Dendritic cell treated with granulocyte-macrophage colony-stimulating factor and Interleukin-4, amounts not matched to agents 40 ng/mL and 50 ng/mL, for 4 days (primary cell): ENCODE data around the gene GPR142.
"Not testable (repeated sequence)": the region's sequence is repeated elsewhere in the genome, so short reads cannot be mapped to it uniquely, and the experiment has no call there.

Experiments used
- H3K27ac Mint-ChIP-seq: one replicate; pipeline ENCODE4 v1.8.0; 2022; ENCODE audit warnings: mild to moderate bottlenecking, mixed read lengths
- H3K27me3 Mint-ChIP-seq: one replicate; pipeline ENCODE4 v1.8.0; 2022; ENCODE audit warnings: mild to moderate bottlenecking, mixed read lengths
- H3K36me3 Mint-ChIP-seq: one replicate; pipeline ENCODE4 v1.8.0; 2022; ENCODE audit warnings: low read depth, mixed read lengths
- H3K4me1 Mint-ChIP-seq: one replicate; pipeline ENCODE4 v1.8.0; 2022; ENCODE audit warnings: low read depth, mixed read lengths
- H3K4me3 Mint-ChIP-seq: one replicate; pipeline ENCODE4 v1.8.0; 2022; ENCODE audit warnings: mild to moderate bottlenecking, moderate library complexity, mixed read lengths
- H3K9me3 Mint-ChIP-seq: one replicate; pipeline ENCODE4 v1.8.0; 2022; ENCODE audit warnings: mixed read lengths
- intact Hi-C: fragments of 100-400 bp; cut with micrococcal nuclease; formaldehyde crosslinking; loops from one replicate; pipeline ENCODE4 v1.15.0; 2022

GPR142 gene

GRCh38 chr17:74405311-74405710, 38.0 kb downstream of the GPR142 start:
- H3K9me3 Mint-ChIP-seq, result not testable (repeated sequence)

DNA sequence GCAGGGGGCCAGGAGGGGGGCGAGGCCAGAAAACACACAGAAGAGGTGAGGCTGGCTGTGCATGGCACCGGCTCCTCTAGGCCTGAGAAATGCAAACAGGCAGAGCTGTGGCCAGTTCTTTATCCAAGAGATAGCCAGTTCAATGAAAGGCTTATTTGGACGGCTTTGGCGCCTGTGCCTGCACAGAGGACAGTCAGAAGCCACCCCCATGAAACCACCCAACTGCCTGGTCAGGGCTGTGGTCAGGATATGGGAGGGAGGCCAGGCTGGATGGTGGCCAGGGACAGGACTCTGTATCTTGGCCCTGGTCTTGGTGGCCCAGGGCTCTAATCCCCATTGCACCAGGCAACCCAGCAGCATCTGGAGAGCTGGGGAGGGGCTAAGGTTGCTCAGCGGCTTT, 40.1 kb downstream of the GPR142 start:
- no peaks in the 10 kb centered on the region for H3K9me3 Mint-ChIP-seq
- H3K27me3 Mint-ChIP-seq, result peaks cover 38% of the 10 kb centered on the region
- H3K27ac Mint-ChIP-seq, result no peak overlapping the region
- H3K4me3 Mint-ChIP-seq, result no peak overlapping the region
- no peaks in the 10 kb centered on the region for H3K36me3 Mint-ChIP-seq
- intact Hi-C loops, result no loop called here
- H3K4me1 Mint-ChIP-seq, result peaks cover 5% of the 10 kb centered on the region

More at GRCh38 chr17:74405311-74405710, 38.0 kb downstream of the GPR142 start:
- H3K36me3 Mint-ChIP-seq, intact Hi-C loops, H3K4me1 Mint-ChIP-seq, H3K27ac Mint-ChIP-seq, H3K4me3 Mint-ChIP-seq: not testable (repeated sequence)
- H3K27me3 Mint-ChIP-seq, result peaks cover 35% of the 10 kb centered on the region

- Mint-ChIP-seq H3K27me3 (peaks cover 41% of the 10 kb centered on the region), H3K36me3 (no peaks in the 10 kb centered on the region), H3K4me1 (peaks cover 5% of the 10 kb centered on the region), H3K27ac (no peak overlapping the region), H3K4me3 (no peak overlapping the region), H3K9me3 (no peaks in the 10 kb centered on the region)
- intact Hi-C loops, result no loop called here
These were observed 41.0 kb downstream of the GPR142 start for GRCh38 chr17:74408262-74408661.

DNA sequence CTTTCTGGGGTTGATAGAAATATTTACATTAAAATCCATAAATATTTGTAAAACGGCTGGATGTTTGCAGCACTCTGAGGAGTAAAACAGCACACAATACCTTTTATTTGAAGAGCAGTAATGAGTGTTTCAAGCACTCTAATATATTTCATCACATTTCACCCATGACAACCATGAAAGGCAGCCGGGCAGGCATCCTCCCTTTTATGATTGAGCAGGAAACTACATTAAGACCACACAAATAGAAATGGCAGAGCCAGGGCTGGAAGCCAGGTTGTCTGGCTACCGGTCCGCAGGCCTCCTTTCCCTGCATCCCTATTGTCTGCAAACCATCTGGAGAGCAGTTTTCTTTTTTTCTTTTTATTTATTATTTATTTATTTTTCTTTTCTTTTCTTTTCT, 41.5 kb downstream of the GPR142 start:
- H3K9me3 Mint-ChIP-seq, result no peaks in the 10 kb centered on the region
- no peak overlapping the region for H3K4me3 Mint-ChIP-seq
- H3K27ac Mint-ChIP-seq, result no peak overlapping the region
- intact Hi-C loops, result no loop called here
- no peaks in the 10 kb centered on the region for H3K36me3 Mint-ChIP-seq
- H3K4me1 Mint-ChIP-seq, result peaks cover 5% of the 10 kb centered on the region
- H3K27me3 Mint-ChIP-seq, result peaks cover 37% of the 10 kb centered on the region

- Mint-ChIP-seq H3K9me3 (no peaks in the 10 kb centered on the region), H3K4me1 (peaks cover 10% of the 10 kb centered on the region), H3K27ac (no peak overlapping the region), H3K4me3 (no peak overlapping the region), H3K36me3 (no peaks in the 10 kb centered on the region), H3K27me3 (peaks cover 31% of the 10 kb centered on the region)
- intact Hi-C loops, result no loop called here
These were observed 42.7 kb downstream of the GPR142 start for GRCh38 chr17:74410001-74410443.

DNA sequence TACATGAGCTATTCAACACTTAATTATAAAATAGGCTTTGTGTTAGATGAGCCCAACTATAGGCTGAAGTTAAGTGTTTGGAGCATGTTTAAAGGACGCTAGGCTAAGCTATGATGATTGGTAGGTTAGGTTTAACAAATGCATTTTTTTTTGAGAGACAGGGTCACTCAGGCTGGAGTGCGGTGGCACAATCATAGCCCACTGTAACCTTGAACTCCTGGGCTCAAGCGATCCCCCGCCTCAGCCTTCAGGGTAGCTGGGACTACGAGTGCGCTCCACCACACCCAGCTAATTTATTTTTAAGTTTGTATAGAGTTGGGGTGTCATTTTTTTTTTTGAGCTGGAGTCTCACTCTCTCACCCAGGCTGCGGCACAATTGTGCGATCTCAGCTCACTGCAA, 45.3 kb downstream of the GPR142 start:
- H3K9me3 Mint-ChIP-seq, result no peaks in the 10 kb centered on the region
- H3K27ac Mint-ChIP-seq, result no peak overlapping the region
- intact Hi-C loops, result no loop called here
- peaks cover 23% of the 10 kb centered on the region for H3K4me1 Mint-ChIP-seq
- H3K27me3 Mint-ChIP-seq, result peaks cover 28% of the 10 kb centered on the region
- H3K36me3 Mint-ChIP-seq, result no peaks in the 10 kb centered on the region
- H3K4me3 Mint-ChIP-seq, result no peak overlapping the region

DNA sequence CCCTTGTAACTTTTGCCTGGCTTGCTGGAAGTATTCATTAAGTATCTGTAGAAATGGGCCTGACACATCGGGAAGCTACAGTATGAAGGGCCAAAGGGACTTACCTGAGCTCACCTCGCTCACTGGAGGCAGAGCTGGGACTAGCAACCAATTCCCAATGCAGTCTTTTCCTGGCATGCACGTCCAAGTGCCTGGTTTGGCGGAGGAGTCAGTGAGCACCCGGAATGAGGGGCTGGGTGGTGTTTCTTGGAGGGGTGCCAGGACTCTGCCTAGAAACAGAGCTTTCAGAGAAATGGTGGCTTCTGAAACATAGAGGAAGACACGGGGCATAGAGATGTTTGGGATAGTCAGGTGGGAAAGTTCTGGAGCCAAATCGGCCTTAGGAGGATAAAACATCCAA, 46.2 kb downstream of the GPR142 start:
- H3K27ac Mint-ChIP-seq, result no peak overlapping the region
- H3K36me3 Mint-ChIP-seq, result no peaks in the 10 kb centered on the region
- intact Hi-C loops, result no loop called here
- H3K9me3 Mint-ChIP-seq, result no peaks in the 10 kb centered on the region
- peaks cover 21% of the 10 kb centered on the region for H3K4me1 Mint-ChIP-seq
- H3K27me3 Mint-ChIP-seq, result peaks cover 31% of the 10 kb centered on the region
- no peak overlapping the region for H3K4me3 Mint-ChIP-seq

DNA sequence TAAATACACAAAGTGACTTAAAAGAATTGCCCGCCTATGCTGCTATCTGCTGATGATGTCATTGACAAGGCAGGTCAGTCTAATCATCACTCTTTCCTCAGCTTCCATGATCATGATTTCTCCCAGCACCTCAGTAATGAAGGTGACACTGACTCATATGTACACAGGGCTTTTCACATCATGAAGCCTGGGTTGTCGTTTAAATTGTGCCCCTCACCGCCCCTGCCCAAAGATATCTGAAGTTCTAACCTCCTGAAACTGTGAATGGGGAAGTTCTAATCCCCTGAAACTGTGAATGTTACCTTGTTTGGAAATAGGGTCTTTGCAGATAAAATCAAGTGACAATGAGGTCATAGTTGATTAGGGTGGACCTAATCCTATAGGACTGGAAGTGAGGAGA, 47.2 kb downstream of the GPR142 start:
- Mint-ChIP-seq H3K4me3 (no peak overlapping the region), H3K27ac (no peak overlapping the region), H3K27me3 (peaks cover 34% of the 10 kb centered on the region), H3K36me3 (no peaks in the 10 kb centered on the region), H3K4me1 (peaks cover 20% of the 10 kb centered on the region), H3K9me3 (no peaks in the 10 kb centered on the region)
- intact Hi-C loops, result no loop called here

DNA sequence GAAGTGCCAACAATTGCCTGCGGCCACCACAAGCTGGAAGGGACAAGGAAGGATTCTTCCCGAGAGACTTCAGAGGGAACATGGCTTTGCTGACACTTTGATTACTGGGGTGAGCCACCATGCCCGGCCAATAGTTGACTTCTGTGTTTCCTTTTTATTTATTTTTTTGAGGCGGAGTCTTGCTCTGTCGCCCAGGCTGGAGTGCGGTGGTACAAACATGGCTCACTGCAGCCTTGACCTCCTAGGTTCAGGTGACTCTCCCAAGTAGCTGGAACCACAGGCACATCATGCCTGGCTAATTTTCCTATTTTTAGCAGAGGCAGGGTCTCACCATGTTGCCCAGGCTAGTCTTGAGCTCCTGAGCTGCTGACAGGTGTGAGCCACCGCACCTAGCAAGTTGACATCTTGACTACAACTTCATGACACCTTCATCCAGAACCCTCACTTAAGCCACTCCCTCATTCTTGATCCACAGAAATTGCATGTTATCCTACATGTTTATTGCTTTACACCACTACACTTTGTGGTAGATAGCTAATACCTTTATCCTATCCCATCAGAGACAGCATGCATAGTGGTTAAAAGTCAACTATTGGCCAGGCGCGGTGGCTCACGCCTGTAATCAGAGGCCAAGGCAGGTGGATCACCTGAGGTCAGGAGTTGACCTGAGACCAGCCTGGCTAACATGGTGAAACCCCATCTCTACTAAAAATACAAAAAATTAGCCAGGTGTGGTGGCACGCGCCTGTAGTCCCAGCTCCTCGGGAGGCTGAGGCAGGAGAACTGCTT, 48.5 kb downstream of the GPR142 start:
- Mint-ChIP-seq H3K27me3 (peaks cover 30% of the 10 kb centered on the region), H3K9me3 (no peaks in the 10 kb centered on the region), H3K4me3 (no peak overlapping the region), H3K4me1 (peaks cover 20% of the 10 kb centered on the region), H3K27ac (no peak overlapping the region), H3K36me3 (no peaks in the 10 kb centered on the region)
- intact Hi-C loops, result no loop called here

- Mint-ChIP-seq H3K4me3 (no peak overlapping the region), H3K27ac (no peak overlapping the region), H3K27me3 (peaks cover 32% of the 10 kb centered on the region)
These were observed 50.1 kb downstream of the GPR142 start for GRCh38 chr17:74417178-74418045.

DNA sequence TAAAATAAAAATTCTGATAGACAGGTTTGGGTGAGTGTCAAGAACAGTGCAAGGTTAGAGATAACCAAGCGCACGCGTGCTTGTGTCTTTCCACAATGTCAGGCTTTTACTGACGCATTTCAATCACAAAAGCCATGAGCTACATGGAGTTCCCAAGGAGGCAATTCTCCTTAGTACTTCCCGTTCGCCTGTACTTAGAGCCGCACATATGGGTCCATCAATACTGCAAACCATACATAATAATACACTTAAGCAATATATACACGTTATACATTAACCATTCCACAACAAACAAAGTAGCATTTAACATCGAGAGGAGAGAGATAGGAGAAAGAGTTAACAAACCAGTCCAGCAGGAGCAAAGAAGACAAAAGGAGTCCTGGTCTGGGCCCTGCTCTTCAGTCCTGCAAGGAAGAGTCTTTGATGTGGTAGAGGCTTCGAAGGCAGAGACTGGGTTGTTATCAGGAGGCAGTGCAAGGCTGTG, 52.7 kb downstream of the GPR142 start:
- Mint-ChIP-seq H3K4me1 (peaks cover 15% of the 10 kb centered on the region), H3K36me3 (no peaks in the 10 kb centered on the region), H3K27me3 (peaks cover 44% of the 10 kb centered on the region), H3K27ac (no peak overlapping the region), H3K4me3 (no peak overlapping the region), H3K9me3 (no peaks in the 10 kb centered on the region)
- intact Hi-C loops, result no loop called here

More at GRCh38 chr17:74417178-74418045, 50.1 kb downstream of the GPR142 start:
- peaks cover 20% of the 10 kb centered on the region for H3K4me1 Mint-ChIP-seq
- H3K36me3 Mint-ChIP-seq, result no peaks in the 10 kb centered on the region
- intact Hi-C loops, result no loop called here
- no peaks in the 10 kb centered on the region for H3K9me3 Mint-ChIP-seq
